ENCODE data around the gene SCN2B.

Gene SCN2B

DNA sequence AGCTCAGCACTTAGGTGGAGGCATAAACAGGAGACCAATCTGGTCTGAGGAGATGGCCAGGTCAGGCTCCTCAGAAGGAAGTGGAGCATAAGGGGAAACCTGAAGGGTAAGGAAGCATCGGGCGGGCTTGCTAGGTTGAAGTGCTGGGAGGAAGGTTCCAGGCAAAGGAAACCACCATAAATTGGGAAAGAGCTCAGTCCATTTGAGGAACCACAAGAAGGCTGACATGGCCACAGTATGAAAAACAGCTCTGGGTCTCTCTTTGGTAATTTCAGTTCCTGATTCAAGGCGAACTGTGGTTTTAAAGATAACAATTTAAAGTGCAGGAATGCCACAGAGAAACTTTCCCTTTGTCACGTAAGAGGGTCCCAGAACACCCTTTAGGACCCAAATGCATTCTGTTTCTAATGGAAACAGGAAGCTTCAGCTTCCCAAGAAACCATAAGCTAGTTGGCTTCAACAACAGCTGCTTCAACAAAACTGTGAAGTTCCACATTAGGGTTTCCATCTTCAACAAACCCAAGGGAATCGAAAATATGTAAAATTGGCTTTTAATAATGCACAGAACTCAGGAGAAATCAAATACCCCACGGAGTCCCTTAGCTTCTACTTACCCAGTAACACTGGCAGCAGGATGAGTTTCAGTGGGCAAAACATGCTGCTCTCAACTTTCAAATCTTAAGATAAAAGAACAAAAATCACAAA, 37.9 kb upstream of the SCN2B start:
- TF ChIP-seq, protein P1, sequence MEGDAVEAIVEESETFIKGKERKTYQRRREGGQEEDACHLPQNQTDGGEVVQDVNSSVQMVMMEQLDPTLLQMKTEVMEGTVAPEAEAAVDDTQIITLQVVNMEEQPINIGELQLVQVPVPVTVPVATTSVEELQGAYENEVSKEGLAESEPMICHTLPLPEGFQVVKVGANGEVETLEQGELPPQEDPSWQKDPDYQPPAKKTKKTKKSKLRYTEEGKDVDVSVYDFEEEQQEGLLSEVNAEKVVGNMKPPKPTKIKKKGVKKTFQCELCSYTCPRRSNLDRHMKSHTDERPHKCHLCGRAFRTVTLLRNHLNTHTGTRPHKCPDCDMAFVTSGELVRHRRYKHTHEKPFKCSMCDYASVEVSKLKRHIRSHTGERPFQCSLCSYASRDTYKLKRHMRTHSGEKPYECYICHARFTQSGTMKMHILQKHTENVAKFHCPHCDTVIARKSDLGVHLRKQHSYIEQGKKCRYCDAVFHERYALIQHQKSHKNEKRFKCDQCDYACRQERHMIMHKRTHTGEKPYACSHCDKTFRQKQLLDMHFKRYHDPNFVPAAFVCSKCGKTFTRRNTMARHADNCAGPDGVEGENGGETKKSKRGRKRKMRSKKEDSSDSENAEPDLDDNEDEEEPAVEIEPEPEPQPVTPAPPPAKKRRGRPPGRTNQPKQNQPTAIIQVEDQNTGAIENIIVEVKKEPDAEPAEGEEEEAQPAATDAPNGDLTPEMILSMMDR (IDR thresholded peaks at IDR 0.05; ENCODE audit: insufficient read depth, low read length, missing control alignments), result no peak

GRCh38 chr11:118213781-118214180, 37.3 kb upstream of the SCN2B start:
- POLR2A ChIA-PET, result no interaction called here
- H3K4me3 ChIP-seq (ENCODE audit: low read depth, low read length), result no peak overlapping the region
- TF ChIP-seq, protein P1 (IDR thresholded peaks at IDR 0.05; ENCODE audit: insufficient read depth, low read length, missing control alignments), result no peak
- CTCF ChIA-PET, result interaction anchor here (9.6 kb wide), 1 partner anchor 15 kb away, joined by 46 read pairs; no protein-coding TSS in a partner anchor
- DNase-seq (ENCODE audit: low read depth, low spot score), result no peak

More for the DNA sequence above, 37.9 kb upstream of the SCN2B start:
- CTCF ChIA-PET, result interaction anchor here (1.4 to 9.6 kb wide), 2 partner anchors 16 to 139 kb away, joined by 4 to 46 read pairs; no protein-coding TSS in a partner anchor
- DNase-seq (ENCODE audit: low read depth, low spot score), result no peak
- POLR2A ChIA-PET, result no interaction called here
- H3K4me3 ChIP-seq (ENCODE audit: low read depth, low read length), result no peak overlapping the region

GRCh38 chr11:118213201-118213600, 36.8 kb upstream of the SCN2B start:
- H3K4me3 ChIP-seq (ENCODE audit: low read depth, low read length), result no peak overlapping the region
- TF ChIP-seq, protein P1 (IDR thresholded peaks at IDR 0.05; ENCODE audit: insufficient read depth, low read length, missing control alignments), result no peak
- POLR2A ChIA-PET, result no interaction called here
- no peak for DNase-seq (ENCODE audit: low read depth, low spot score)
- CTCF ChIA-PET, result interaction anchor here (9.6 kb wide), 1 partner anchor 14 kb away, joined by 46 read pairs; no protein-coding TSS in a partner anchor

DNA sequence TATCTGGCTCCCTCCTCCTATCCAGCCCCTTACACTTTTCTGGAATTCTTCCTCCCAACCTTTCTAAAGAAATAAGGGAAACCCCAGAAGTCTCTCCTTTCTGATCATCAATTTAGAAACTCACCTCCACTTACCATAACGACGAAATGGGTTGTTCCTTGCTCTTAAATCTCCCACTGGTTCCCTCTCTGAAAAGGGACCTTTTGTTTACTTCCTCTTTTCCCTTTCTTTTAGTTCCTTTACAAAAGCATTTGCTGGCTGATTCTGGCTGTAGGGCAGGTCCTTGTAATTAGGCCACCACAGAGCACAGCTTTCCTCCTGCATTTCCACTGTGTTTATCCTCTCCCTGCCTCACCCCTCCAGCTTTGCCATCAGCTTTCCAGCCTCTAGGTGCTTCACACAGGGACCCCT, 36.3 kb upstream of the SCN2B start:
- DNase-seq (ENCODE audit: low read depth, low spot score), result no peak
- TF ChIP-seq, protein P1 (IDR thresholded peaks at IDR 0.05; ENCODE audit: insufficient read depth, low read length, missing control alignments), result no peak
- no peak overlapping the region for H3K4me3 ChIP-seq (ENCODE audit: low read depth, low read length)
- CTCF ChIA-PET, result interaction anchor here (9.6 kb wide), 1 partner anchor 14 kb away, joined by 46 read pairs; no protein-coding TSS in a partner anchor
- POLR2A ChIA-PET, result no interaction called here

DNA sequence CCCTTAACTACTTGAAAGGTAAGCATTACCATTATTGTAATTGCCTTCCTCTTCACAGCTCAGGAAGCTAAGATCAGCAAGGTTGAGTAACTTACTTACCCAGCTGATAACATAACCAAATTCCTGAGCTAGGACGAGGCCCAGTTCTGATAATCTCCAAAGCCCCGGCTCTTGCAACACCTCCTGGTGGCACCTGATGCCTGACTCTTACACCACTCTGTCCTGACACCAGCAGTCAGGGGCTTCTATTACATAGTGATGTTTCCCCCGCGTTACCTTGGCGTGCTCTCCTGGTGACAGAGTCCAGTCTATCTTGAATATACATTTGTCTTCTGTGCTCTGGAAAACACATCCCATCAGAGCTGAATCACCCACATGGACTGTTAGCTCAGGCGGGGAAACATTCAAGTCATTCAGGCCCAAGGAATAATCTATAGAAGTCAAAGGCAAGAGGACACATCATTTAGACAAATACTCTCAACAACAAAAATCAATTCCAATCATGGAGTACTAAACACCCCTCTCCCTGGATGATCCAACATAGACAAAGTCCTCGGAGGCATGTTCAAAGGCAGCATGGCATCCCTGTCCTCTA, 35.8 kb upstream of the SCN2B start:
- no peak overlapping the region for H3K4me3 ChIP-seq (ENCODE audit: low read depth, low read length)
- TF ChIP-seq, protein P1 (IDR thresholded peaks at IDR 0.05; ENCODE audit: insufficient read depth, low read length, missing control alignments), result no peak
- DNase-seq (ENCODE audit: low read depth, low spot score), result no peak
- ChIA-PET POLR2A (no interaction called here), CTCF (interaction anchor here (1.5 to 9.6 kb wide), 2 partner anchors 10 to 13 kb away, joined by 3 to 46 read pairs; no protein-coding TSS in a partner anchor)

- no peak for DNase-seq (ENCODE audit: low read depth, low spot score)
- POLR2A ChIA-PET, result no interaction called here
- CTCF ChIA-PET, result interaction anchor here (1.0 to 9.6 kb wide), 4 partner anchors 9 to 40 kb away, joined by 3 to 46 read pairs (median 3); no protein-coding TSS in a partner anchor
- TF ChIP-seq, protein P1 (IDR thresholded peaks at IDR 0.05; ENCODE audit: insufficient read depth, low read length, missing control alignments), result no peak
- H3K4me3 ChIP-seq (ENCODE audit: low read depth, low read length), result no peak overlapping the region
Observed at GRCh38 chr11:118211006-118211405, 34.6 kb upstream of the SCN2B start.

Data from AG04449 (cell line).